ENCODE measurements around the gene CCL1.

GRCh38 chr17:34412534-34412933 is 49.5 kb upstream of the CCL1 start:
- no peak for TF ChIP-seq JUN (CRISPR knock-in tag; IDR thresholded peaks at IDR 0.05)
- no peak for TF ChIP-seq CTCF (IDR thresholded peaks at IDR 0.05)
- TF ChIP-seq E2F1 (CRISPR knock-in tag; IDR thresholded peaks at IDR 0.05) = no peak

All from WTC11 (cell line).